Activated CD4-positive, alpha-beta T cell treated with anti-CD3 and anti-CD28 coated beads for 24 hours (primary cell): ENCODE measurements around the gene DLGAP1.
A peak's percentile ranks its signal among the peaks of the same experiment; 100 is the strongest.
"Not testable (repeated sequence)": the region's sequence is repeated elsewhere in the genome, so short reads cannot be mapped to it uniquely, and the experiment has no call there.

Experiments used
- DNase-seq, 2 donors: peaks; one replicate each; pipeline ENCODE4 v3.0.0-alpha.2; 2020; ENCODE audit warnings: low read depth in 2 of 2

Gene DLGAP1

GRCh38 chr18:3498698-3499471, 956.2 kb downstream of the DLGAP1 start:
- DNase-seq = peak in 1 of 2 donors; percentile 1

- DNase-seq = no peak
Measured at GRCh38 chr18:3495691-3496430, 959.2 kb downstream of the DLGAP1 start.

- DNase-seq = no peak
Measured at GRCh38 chr18:3494569-3494968, 960.5 kb downstream of the DLGAP1 start.

GRCh38 chr18:3494245-3494526, 960.9 kb downstream of the DLGAP1 start:
- DNase-seq = no peak

- no peak for DNase-seq
Measured at GRCh38 chr18:3493501-3494244, 961.4 kb downstream of the DLGAP1 start.

GRCh38 chr18:3492721-3493120, 962.4 kb downstream of the DLGAP1 start:
- DNase-seq = no peak

GRCh38 chr18:3491981-3492555, 963.0 kb downstream of the DLGAP1 start:
- DNase-seq = no peak

- no peak for DNase-seq
Measured at GRCh38 chr18:3489462-3489861, 965.6 kb downstream of the DLGAP1 start.

GRCh38 chr18:3486512-3486911, 968.6 kb downstream of the DLGAP1 start:
- DNase-seq = no peak

- no peak for DNase-seq
Measured at GRCh38 chr18:3485153-3486149, 969.7 kb downstream of the DLGAP1 start.

- no peak for DNase-seq
Measured at GRCh38 chr18:3482258-3482657, 972.8 kb downstream of the DLGAP1 start.

GRCh38 chr18:3481696-3482210, 973.4 kb downstream of the DLGAP1 start:
- no peak for DNase-seq

- no peak for DNase-seq
Measured at GRCh38 chr18:3480827-3481573, 974.1 kb downstream of the DLGAP1 start.

- no peak for DNase-seq
Measured at GRCh38 chr18:3479978-3480509, 975.1 kb downstream of the DLGAP1 start.

- DNase-seq = no peak
Measured at GRCh38 chr18:3478262-3478978, 976.7 kb downstream of the DLGAP1 start.

GRCh38 chr18:3472681-3473544, 982.2 kb downstream of the DLGAP1 start:
- no peak for DNase-seq

- not testable (repeated sequence) for DNase-seq
Measured at GRCh38 chr18:3472121-3472520, 983.0 kb downstream of the DLGAP1 start.

GRCh38 chr18:3471141-3471648, 983.9 kb downstream of the DLGAP1 start:
- no peak for DNase-seq
